A549 (cell line): ENCODE data around the gene STK4.

Experiments used
- RFX5 ChIP-seq: fragments of 450-650 bp; IDR thresholded peaks from 2 replicates; pipeline ENCODE4 v1.7.1; 2014; ENCODE audit warnings: antibody characterized with exemption, mild to moderate bottlenecking, moderate library complexity
- TF ChIP-seq, protein P1 (sequence below): fragments of >200 bp; sonication (Bioruptor Twin); formaldehyde crosslinking; IDR thresholded peaks from 3 replicates; pipeline ENCODE4 v1.5.1; 2016
- TF ChIP-seq, protein P2 (sequence below): fragments of 200-600 bp; sonication (generic); IDR thresholded peaks from 2 replicates; pipeline ENCODE4 v1.6.1; 2016; ENCODE audit warnings: antibody characterized with exemption, mild to moderate bottlenecking, moderate library complexity
- TF ChIP-seq, protein P3 (sequence below): fragments of 250-450 bp; sonication (Bioruptor Pico); IDR thresholded peaks from 2 replicates; pipeline ENCODE4 v1.5.0; 2021; ENCODE audit warnings: mild to moderate bottlenecking, moderate library complexity, borderline replicate concordance

DNA sequence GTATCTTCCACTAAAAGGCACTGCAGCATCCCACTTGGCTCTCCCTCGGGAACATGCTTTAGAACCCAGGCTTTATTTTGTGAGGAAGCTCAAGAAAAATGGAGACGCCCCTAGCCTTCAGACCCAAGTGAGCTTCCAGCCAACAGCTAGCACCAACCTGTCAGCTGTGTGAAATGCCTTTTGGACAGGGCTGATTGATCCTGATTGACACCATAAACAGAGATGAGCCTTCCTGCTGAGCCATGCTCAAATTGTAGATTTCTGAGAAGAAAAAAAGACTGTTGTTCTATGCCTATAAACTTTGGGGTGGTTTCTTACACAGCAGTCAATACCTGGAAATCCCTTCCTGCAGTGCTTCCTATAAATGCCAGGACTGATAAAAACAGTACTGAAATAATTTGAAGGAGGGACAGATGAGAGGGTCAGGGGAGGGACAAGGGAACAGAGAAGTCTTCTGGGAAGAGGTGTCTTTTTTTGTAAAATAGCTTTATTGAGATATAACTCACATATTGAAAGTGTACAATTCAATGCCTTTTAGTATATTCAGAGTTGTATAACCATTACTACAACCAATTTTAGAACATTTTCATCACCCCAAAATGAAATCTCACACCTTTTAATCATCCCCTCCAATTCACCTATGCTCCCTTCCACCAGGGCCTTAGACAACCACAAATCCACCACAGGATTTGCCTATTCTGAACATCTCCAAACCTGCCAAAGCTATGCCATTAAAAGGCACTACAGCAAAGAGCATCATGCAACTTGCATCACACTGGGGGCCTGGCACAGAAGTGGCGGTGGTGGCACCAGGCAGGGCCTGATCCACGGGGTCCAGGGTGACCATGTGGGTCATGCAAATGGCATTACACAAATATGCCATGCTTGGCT lies 2.7 kb upstream of the STK4 start:
- TF ChIP-seq, protein P1, sequence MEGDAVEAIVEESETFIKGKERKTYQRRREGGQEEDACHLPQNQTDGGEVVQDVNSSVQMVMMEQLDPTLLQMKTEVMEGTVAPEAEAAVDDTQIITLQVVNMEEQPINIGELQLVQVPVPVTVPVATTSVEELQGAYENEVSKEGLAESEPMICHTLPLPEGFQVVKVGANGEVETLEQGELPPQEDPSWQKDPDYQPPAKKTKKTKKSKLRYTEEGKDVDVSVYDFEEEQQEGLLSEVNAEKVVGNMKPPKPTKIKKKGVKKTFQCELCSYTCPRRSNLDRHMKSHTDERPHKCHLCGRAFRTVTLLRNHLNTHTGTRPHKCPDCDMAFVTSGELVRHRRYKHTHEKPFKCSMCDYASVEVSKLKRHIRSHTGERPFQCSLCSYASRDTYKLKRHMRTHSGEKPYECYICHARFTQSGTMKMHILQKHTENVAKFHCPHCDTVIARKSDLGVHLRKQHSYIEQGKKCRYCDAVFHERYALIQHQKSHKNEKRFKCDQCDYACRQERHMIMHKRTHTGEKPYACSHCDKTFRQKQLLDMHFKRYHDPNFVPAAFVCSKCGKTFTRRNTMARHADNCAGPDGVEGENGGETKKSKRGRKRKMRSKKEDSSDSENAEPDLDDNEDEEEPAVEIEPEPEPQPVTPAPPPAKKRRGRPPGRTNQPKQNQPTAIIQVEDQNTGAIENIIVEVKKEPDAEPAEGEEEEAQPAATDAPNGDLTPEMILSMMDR, result no peak
- TF ChIP-seq, protein P2, sequence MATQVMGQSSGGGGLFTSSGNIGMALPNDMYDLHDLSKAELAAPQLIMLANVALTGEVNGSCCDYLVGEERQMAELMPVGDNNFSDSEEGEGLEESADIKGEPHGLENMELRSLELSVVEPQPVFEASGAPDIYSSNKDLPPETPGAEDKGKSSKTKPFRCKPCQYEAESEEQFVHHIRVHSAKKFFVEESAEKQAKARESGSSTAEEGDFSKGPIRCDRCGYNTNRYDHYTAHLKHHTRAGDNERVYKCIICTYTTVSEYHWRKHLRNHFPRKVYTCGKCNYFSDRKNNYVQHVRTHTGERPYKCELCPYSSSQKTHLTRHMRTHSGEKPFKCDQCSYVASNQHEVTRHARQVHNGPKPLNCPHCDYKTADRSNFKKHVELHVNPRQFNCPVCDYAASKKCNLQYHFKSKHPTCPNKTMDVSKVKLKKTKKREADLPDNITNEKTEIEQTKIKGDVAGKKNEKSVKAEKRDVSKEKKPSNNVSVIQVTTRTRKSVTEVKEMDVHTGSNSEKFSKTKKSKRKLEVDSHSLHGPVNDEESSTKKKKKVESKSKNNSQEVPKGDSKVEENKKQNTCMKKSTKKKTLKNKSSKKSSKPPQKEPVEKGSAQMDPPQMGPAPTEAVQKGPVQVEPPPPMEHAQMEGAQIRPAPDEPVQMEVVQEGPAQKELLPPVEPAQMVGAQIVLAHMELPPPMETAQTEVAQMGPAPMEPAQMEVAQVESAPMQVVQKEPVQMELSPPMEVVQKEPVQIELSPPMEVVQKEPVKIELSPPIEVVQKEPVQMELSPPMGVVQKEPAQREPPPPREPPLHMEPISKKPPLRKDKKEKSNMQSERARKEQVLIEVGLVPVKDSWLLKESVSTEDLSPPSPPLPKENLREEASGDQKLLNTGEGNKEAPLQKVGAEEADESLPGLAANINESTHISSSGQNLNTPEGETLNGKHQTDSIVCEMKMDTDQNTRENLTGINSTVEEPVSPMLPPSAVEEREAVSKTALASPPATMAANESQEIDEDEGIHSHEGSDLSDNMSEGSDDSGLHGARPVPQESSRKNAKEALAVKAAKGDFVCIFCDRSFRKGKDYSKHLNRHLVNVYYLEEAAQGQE, result no peak
- TF ChIP-seq, protein P3, sequence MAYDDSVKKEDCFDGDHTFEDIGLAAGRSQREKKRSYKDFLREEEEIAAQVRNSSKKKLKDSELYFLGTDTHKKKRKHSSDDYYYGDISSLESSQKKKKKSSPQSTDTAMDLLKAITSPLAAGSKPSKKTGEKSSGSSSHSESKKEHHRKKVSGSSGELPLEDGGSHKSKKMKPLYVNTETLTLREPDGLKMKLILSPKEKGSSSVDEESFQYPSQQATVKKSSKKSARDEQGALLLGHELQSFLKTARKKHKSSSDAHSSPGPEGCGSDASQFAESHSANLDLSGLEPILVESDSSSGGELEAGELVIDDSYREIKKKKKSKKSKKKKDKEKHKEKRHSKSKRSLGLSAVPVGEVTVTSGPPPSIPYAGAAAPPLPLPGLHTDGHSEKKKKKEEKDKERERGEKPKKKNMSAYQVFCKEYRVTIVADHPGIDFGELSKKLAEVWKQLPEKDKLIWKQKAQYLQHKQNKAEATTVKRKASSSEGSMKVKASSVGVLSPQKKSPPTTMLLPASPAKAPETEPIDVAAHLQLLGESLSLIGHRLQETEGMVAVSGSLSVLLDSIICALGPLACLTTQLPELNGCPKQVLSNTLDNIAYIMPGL (CRISPR knock-in tag), result no peak
- TF ChIP-seq RFX5, result no peak
